ENCODE data around the gene SRRD. TPM values are rescaled to one million over a fixed set of nuclear protein-coding genes. Genes with fewer than 3 reads are reported as not detected.

Gene SRRD
- total RNA-seq, 1 donor from 2014 or later: 34.4 TPM

- H3K9me3 ChIP-seq (ENCODE audit: insufficient read depth, low read depth, low read length): no peaks in the 10 kb centered on the region
- no peaks in the 10 kb centered on the region for H3K79me2 ChIP-seq (ENCODE audit: insufficient read depth, low read length)
- Mint-ChIP-seq H3K36me3 (ENCODE audit: low read depth, unreplicated experiment) (peaks cover 14% of the 10 kb centered on the region), H3K4me1 (ENCODE audit: low read depth, unreplicated experiment) (peaks cover 3% of the 10 kb centered on the region), H3K4me3 (ENCODE audit: unreplicated experiment) (no peak overlapping the region), H3K27ac (ENCODE audit: unreplicated experiment) (no peak overlapping the region), H3K27me3 (ENCODE audit: low read depth, unreplicated experiment) (no peaks in the 10 kb centered on the region), H3K9me3 (ENCODE audit: unreplicated experiment) (no peaks in the 10 kb centered on the region)
- DNase-seq (ENCODE audit: low read depth) (no peak), FAIRE-seq (no peak)
- no peak overlapping the region for H3K4me3 ChIP-seq (ENCODE audit: insufficient read depth, low read depth, low read length)
- no peak overlapping the region for H3K27ac ChIP-seq (ENCODE audit: low read depth, low read length)
- TF ChIP-seq EZH2 (IDR thresholded peaks at IDR 0.05; ENCODE audit: insufficient read depth, low read length): no peak
- TF ChIP-seq CTCF (IDR thresholded peaks at IDR 0.05; ENCODE audit: insufficient read depth, low read depth, low read length): no peak
- no peak overlapping the region for H2AFZ ChIP-seq (ENCODE audit: low read depth, low read length)
- no peaks in the 10 kb centered on the region for H3K4me1 ChIP-seq (ENCODE audit: insufficient read depth, low read length)
- H4K20me1 ChIP-seq (ENCODE audit: insufficient read depth, low read length): no peaks in the 10 kb centered on the region
- no peaks in the 10 kb centered on the region for H3K27me3 ChIP-seq (ENCODE audit: insufficient read depth, low read length)
- no peak overlapping the region for H3K9ac ChIP-seq (ENCODE audit: low read length)
- H3K4me2 ChIP-seq (ENCODE audit: low read length): no peak overlapping the region
- peaks cover 15% of the 10 kb centered on the region for H3K36me3 ChIP-seq (ENCODE audit: insufficient read depth, low read length)
Observed at GRCh38 chr22:26524870-26525269, 41.2 kb downstream of the SRRD start.

GRCh38 chr22:26525946-26526564 is 42.4 kb downstream of the SRRD start:
- Histone ChIP-seq H3K27ac (ENCODE audit: low read depth, low read length) (no peak overlapping the region), H3K36me3 (ENCODE audit: insufficient read depth, low read length) (peaks cover 17% of the 10 kb centered on the region), H2AFZ (ENCODE audit: low read depth, low read length) (no peak overlapping the region), H3K27me3 (ENCODE audit: insufficient read depth, low read length) (no peaks in the 10 kb centered on the region), H3K79me2 (ENCODE audit: insufficient read depth, low read length) (no peaks in the 10 kb centered on the region), H3K4me1 (ENCODE audit: insufficient read depth, low read length) (no peaks in the 10 kb centered on the region), H3K4me3 (ENCODE audit: insufficient read depth, low read depth, low read length) (no peak overlapping the region), H3K9me3 (ENCODE audit: insufficient read depth, low read depth, low read length) (no peaks in the 10 kb centered on the region), H3K9ac (ENCODE audit: low read length) (no peak overlapping the region), H4K20me1 (ENCODE audit: insufficient read depth, low read length) (no peaks in the 10 kb centered on the region), H3K4me2 (ENCODE audit: low read length) (no peak overlapping the region)
- TF ChIP-seq EZH2 (IDR thresholded peaks at IDR 0.05; ENCODE audit: insufficient read depth, low read length): no peak
- no peak for TF ChIP-seq CTCF (IDR thresholded peaks at IDR 0.05; ENCODE audit: insufficient read depth, low read depth, low read length)
- H3K36me3 Mint-ChIP-seq (ENCODE audit: low read depth, unreplicated experiment): peaks cover 15% of the 10 kb centered on the region
- no peaks in the 10 kb centered on the region for H3K27me3 Mint-ChIP-seq (ENCODE audit: low read depth, unreplicated experiment)
- H3K4me3 Mint-ChIP-seq (ENCODE audit: unreplicated experiment): no peak overlapping the region
- H3K4me1 Mint-ChIP-seq (ENCODE audit: low read depth, unreplicated experiment): peaks cover 3% of the 10 kb centered on the region
- H3K27ac Mint-ChIP-seq (ENCODE audit: unreplicated experiment): no peak overlapping the region
- DNase-seq (ENCODE audit: low read depth) (no peak), FAIRE-seq (no peak)
- H3K9me3 Mint-ChIP-seq (ENCODE audit: unreplicated experiment): no peaks in the 10 kb centered on the region

GRCh38 chr22:26527167-26527566 is 43.5 kb downstream of the SRRD start:
- Histone ChIP-seq H3K9me3 (ENCODE audit: insufficient read depth, low read depth, low read length) (no peaks in the 10 kb centered on the region), H3K27ac (ENCODE audit: low read depth, low read length) (no peak overlapping the region), H3K36me3 (ENCODE audit: insufficient read depth, low read length) (peaks cover 27% of the 10 kb centered on the region), H3K9ac (ENCODE audit: low read length) (no peak overlapping the region), H3K4me1 (ENCODE audit: insufficient read depth, low read length) (no peaks in the 10 kb centered on the region), H3K27me3 (ENCODE audit: insufficient read depth, low read length) (no peaks in the 10 kb centered on the region), H3K79me2 (ENCODE audit: insufficient read depth, low read length) (no peaks in the 10 kb centered on the region), H3K4me3 (ENCODE audit: insufficient read depth, low read depth, low read length) (no peak overlapping the region), H2AFZ (ENCODE audit: low read depth, low read length) (no peak overlapping the region), H4K20me1 (ENCODE audit: insufficient read depth, low read length) (no peaks in the 10 kb centered on the region), H3K4me2 (ENCODE audit: low read length) (no peak overlapping the region)
- Mint-ChIP-seq H3K4me1 (ENCODE audit: low read depth, unreplicated experiment) (peaks cover 3% of the 10 kb centered on the region), H3K27ac (ENCODE audit: unreplicated experiment) (no peak overlapping the region), H3K27me3 (ENCODE audit: low read depth, unreplicated experiment) (no peaks in the 10 kb centered on the region), H3K36me3 (ENCODE audit: low read depth, unreplicated experiment) (peaks cover 13% of the 10 kb centered on the region), H3K4me3 (ENCODE audit: unreplicated experiment) (no peak overlapping the region), H3K9me3 (ENCODE audit: unreplicated experiment) (no peaks in the 10 kb centered on the region)
- TF ChIP-seq EZH2 (IDR thresholded peaks at IDR 0.05; ENCODE audit: insufficient read depth, low read length) (no peak), CTCF (IDR thresholded peaks at IDR 0.05; ENCODE audit: insufficient read depth, low read depth, low read length) (no peak)
- DNase-seq (ENCODE audit: low read depth) (no peak), FAIRE-seq (no peak)

Data from astrocyte (in vitro differentiated cells and primary cell).